ENCODE measurements around the gene WDR45B. TPM values are rescaled to one million over a fixed set of nuclear protein-coding genes. Genes with fewer than 3 reads are reported as not detected.
"Not testable (repeated sequence)": the region's sequence is repeated elsewhere in the genome, so short reads cannot be mapped to it uniquely, and the experiment has no call there.

Gene WDR45B
- total RNA-seq, 1 donor from 2014 or later, result 67.1 TPM

- intact Hi-C loops (cut with DNase I), result no loop called here
- ATAC-seq, result peak; percentile 44
- DNase-seq (ENCODE audit: low spot score), result no peak
Observed at GRCh38 chr17:82593590-82594087, 54.6 kb downstream of the WDR45B start.

- DNase-seq (ENCODE audit: low spot score), result peak; percentile 78
- ATAC-seq, result peak; percentile 71
- intact Hi-C loops (cut with DNase I), result no loop called here
Observed at GRCh38 chr17:82592767-82593589, 55.3 kb downstream of the WDR45B start.

- DNase-seq (ENCODE audit: low spot score) (no peak), ATAC-seq (peak; percentile 35)
- intact Hi-C loops (cut with DNase I), result no loop called here
Observed at GRCh38 chr17:82592289-82592766, 55.9 kb downstream of the WDR45B start.

GRCh38 chr17:82590881-82591539 lies 57.2 kb downstream of the WDR45B start:
- intact Hi-C loops (cut with DNase I), result no loop called here
- ATAC-seq, result no peak

GRCh38 chr17:82590216-82590615 lies 58.0 kb downstream of the WDR45B start:
- intact Hi-C loops (cut with DNase I), result no loop called here
- no peak for ATAC-seq
- no peak for DNase-seq (ENCODE audit: low spot score)

More at GRCh38 chr17:82590881-82591539, 57.2 kb downstream of the WDR45B start:
- no peak for DNase-seq (ENCODE audit: low spot score)

- intact Hi-C loops (cut with DNase I), result no loop called here
- ATAC-seq (no peak), DNase-seq (ENCODE audit: low spot score) (no peak)
Observed at GRCh38 chr17:82589851-82590180, 58.4 kb downstream of the WDR45B start.

- DNase-seq (ENCODE audit: low spot score) (no peak), ATAC-seq (no peak)
- intact Hi-C loops (cut with DNase I), result no loop called here
Observed at GRCh38 chr17:82588266-82589175, 59.7 kb downstream of the WDR45B start.

- intact Hi-C loops (cut with DNase I), result no loop called here
- DNase-seq (ENCODE audit: low spot score) (no peak), ATAC-seq (no peak)
Observed at GRCh38 chr17:82587234-82588086, 60.8 kb downstream of the WDR45B start.

- intact Hi-C loops (cut with DNase I), result no loop called here
- no peak for DNase-seq (ENCODE audit: low spot score)
- no peak for ATAC-seq
Observed at GRCh38 chr17:82586576-82587233, 61.5 kb downstream of the WDR45B start.

GRCh38 chr17:82585935-82586575 lies 62.2 kb downstream of the WDR45B start:
- ATAC-seq; intact Hi-C loops (cut with DNase I): not testable (repeated sequence)
- peak; percentile 97 for DNase-seq (ENCODE audit: low spot score)

- ATAC-seq (peak; percentile 78), DNase-seq (ENCODE audit: low spot score) (peak; percentile 76)
- intact Hi-C loops (cut with DNase I), result no loop called here
Observed at GRCh38 chr17:82583720-82584234, 64.5 kb downstream of the WDR45B start.

- intact Hi-C loops (cut with DNase I), result no loop called here
- no peak for ATAC-seq
Observed at GRCh38 chr17:82582709-82583108, 65.5 kb downstream of the WDR45B start.

GRCh38 chr17:82582213-82582612 lies 66.0 kb downstream of the WDR45B start:
- no peak for ATAC-seq

More at GRCh38 chr17:82582709-82583108, 65.5 kb downstream of the WDR45B start:
- DNase-seq (ENCODE audit: low spot score), result no peak

GRCh38 chr17:82579969-82580368 lies 68.3 kb downstream of the WDR45B start:
- intact Hi-C loops (cut with DNase I); ATAC-seq; DNase-seq (ENCODE audit: low spot score): not testable (repeated sequence)

More at GRCh38 chr17:82582213-82582612, 66.0 kb downstream of the WDR45B start:
- intact Hi-C loops (cut with DNase I), result no loop called here
- no peak for DNase-seq (ENCODE audit: low spot score)

GRCh38 chr17:82577300-82577699 lies 70.9 kb downstream of the WDR45B start:
- DNase-seq (ENCODE audit: low spot score), result no peak
- no peak for ATAC-seq

GRCh38 chr17:82575581-82576221 lies 72.5 kb downstream of the WDR45B start:
- DNase-seq (ENCODE audit: low spot score); intact Hi-C loops (cut with DNase I); ATAC-seq: not testable (repeated sequence)

More at GRCh38 chr17:82577300-82577699, 70.9 kb downstream of the WDR45B start:
- intact Hi-C loops (cut with DNase I), result no loop called here
